Measurements from ENCODE around the gene OPN3. TPM values are rescaled to one million over a fixed set of nuclear protein-coding genes. Genes with fewer than 3 reads are reported as not detected.

Gene OPN3
- total and polyA plus RNA-seq, 2 experiments from 2014 or later = 14.0 to 15.2 TPM

GRCh38 chr1:241598249-241598648, 41.9 kb downstream of the OPN3 start:
- H3F3A ChIP-seq (ENCODE audit: insufficient read depth) = peaks cover 21% of the 10 kb centered on the region; the same call in 1 of the 2 replicates
- H3K36me3 ChIP-seq (ENCODE audit: low read depth) = no peaks in the 10 kb centered on the region
- WGBS, 2 experiments (ENCODE audit: low coverage in 1 of 2, low lambda C conversion rate in 2 of 2, missing lambda C conversion rate in 2 of 2) = 83 to 87% methylated on average over 3 of the region's 3 CpGs
- no peak overlapping the region for H3K4me2 ChIP-seq (ENCODE audit: unreplicated experiment)
- no peak overlapping the region for H3K27ac ChIP-seq
- no peak for TF ChIP-seq EZH2phosphoT487 (IDR thresholded peaks at IDR 0.05; ENCODE audit: insufficient read depth, low read depth)
- TF ChIP-seq EZH2 (IDR thresholded peaks at IDR 0.05; ENCODE audit: insufficient read depth, poor library complexity, severe bottlenecking) = no peak
- no peak overlapping the region for H3K4me3 ChIP-seq
- no peak overlapping the region for H3K9ac ChIP-seq
- no peak for DNase-seq
- in situ Hi-C loops (cut with MboI) = no loop called here
- no peak overlapping the region for H2AFZ ChIP-seq
- H3K27me3 ChIP-seq (replicated peaks; ENCODE audit: insufficient read depth) = no peaks in the 10 kb centered on the region
- H3K4me1 ChIP-seq (ENCODE audit: insufficient read depth) = peaks cover 12% of the 10 kb centered on the region
- H3K9me3 ChIP-seq (ENCODE audit: low read depth) = no peaks in the 10 kb centered on the region
- no peaks in the 10 kb centered on the region for H4K20me1 ChIP-seq (ENCODE audit: insufficient read depth)
- no peaks in the 10 kb centered on the region for H3K79me2 ChIP-seq (ENCODE audit: insufficient read depth)
- H3K9me2 ChIP-seq (ENCODE audit: insufficient read depth) = no peaks in the 10 kb centered on the region

GRCh38 chr1:241596633-241597032, 43.5 kb downstream of the OPN3 start:
- DNase-seq = no peak
- 91 to 93% methylated on average over 6 of the region's 6 CpGs for WGBS, 2 experiments (ENCODE audit: low coverage in 1 of 2, low lambda C conversion rate in 2 of 2, missing lambda C conversion rate in 2 of 2)
- in situ Hi-C loops (cut with MboI) = no loop called here
- Histone ChIP-seq H3K36me3 (ENCODE audit: low read depth) (no peaks in the 10 kb centered on the region), H3K27ac (no peak overlapping the region), H3K4me1 (ENCODE audit: insufficient read depth) (peaks cover 29% of the 10 kb centered on the region), H3K4me2 (ENCODE audit: unreplicated experiment) (no peak overlapping the region), H3K79me2 (ENCODE audit: insufficient read depth) (no peaks in the 10 kb centered on the region), H3K27me3 (replicated peaks; ENCODE audit: insufficient read depth) (no peaks in the 10 kb centered on the region), H3K9me2 (ENCODE audit: insufficient read depth) (no peaks in the 10 kb centered on the region), H3K9ac (no peak overlapping the region), H4K20me1 (ENCODE audit: insufficient read depth) (no peaks in the 10 kb centered on the region), H3F3A (ENCODE audit: insufficient read depth) (peaks cover 34% of the 10 kb centered on the region), H3K4me3 (no peak overlapping the region), H2AFZ (no peak overlapping the region), H3K9me3 (ENCODE audit: low read depth) (no peaks in the 10 kb centered on the region)
- TF ChIP-seq EZH2 (IDR thresholded peaks at IDR 0.05; ENCODE audit: insufficient read depth, poor library complexity, severe bottlenecking) = no peak

GRCh38 chr1:241593186-241593585, 47.0 kb downstream of the OPN3 start:
- in situ Hi-C loops (cut with MboI) = no loop called here
- Histone ChIP-seq H3K9me3 (ENCODE audit: low read depth) (no peaks in the 10 kb centered on the region), H3K36me3 (ENCODE audit: low read depth) (no peaks in the 10 kb centered on the region), H2AFZ (no peak overlapping the region), H3K9me2 (ENCODE audit: insufficient read depth) (no peaks in the 10 kb centered on the region), H3F3A (ENCODE audit: insufficient read depth) (peaks cover 22% of the 10 kb centered on the region), H4K20me1 (ENCODE audit: insufficient read depth) (no peaks in the 10 kb centered on the region), H3K4me3 (no peak overlapping the region), H3K79me2 (ENCODE audit: insufficient read depth) (no peaks in the 10 kb centered on the region), H3K9ac (no peak overlapping the region), H3K27me3 (replicated peaks; ENCODE audit: insufficient read depth) (no peaks in the 10 kb centered on the region), H3K4me1 (ENCODE audit: insufficient read depth) (peaks cover 23% of the 10 kb centered on the region), H3K27ac (no peak overlapping the region), H3K4me2 (ENCODE audit: unreplicated experiment) (no peak overlapping the region)
- DNase-seq = peak; percentile 41
- TF ChIP-seq EZH2phosphoT487 (IDR thresholded peaks at IDR 0.05; ENCODE audit: insufficient read depth, low read depth) = no peak
- TF ChIP-seq EZH2 (IDR thresholded peaks at IDR 0.05; ENCODE audit: insufficient read depth, poor library complexity, severe bottlenecking) = no peak
- WGBS, 2 experiments (ENCODE audit: low coverage in 1 of 2, low lambda C conversion rate in 2 of 2, missing lambda C conversion rate in 2 of 2) = 87 to 100% methylated on average over 1 of the region's 1 CpG

GRCh38 chr1:241592273-241592958, 47.8 kb downstream of the OPN3 start:
- Histone ChIP-seq H3K79me2 (ENCODE audit: insufficient read depth) (no peaks in the 10 kb centered on the region), H3K27ac (peak overlapping the region; percentile 17), H3K4me3 (no peak overlapping the region), H3F3A (ENCODE audit: insufficient read depth) (peaks cover 22% of the 10 kb centered on the region), H3K9me2 (ENCODE audit: insufficient read depth) (no peaks in the 10 kb centered on the region), H4K20me1 (ENCODE audit: insufficient read depth) (no peaks in the 10 kb centered on the region), H2AFZ (no peak overlapping the region), H3K4me1 (ENCODE audit: insufficient read depth) (peaks cover 23% of the 10 kb centered on the region), H3K9ac (no peak overlapping the region), H3K9me3 (ENCODE audit: low read depth) (no peaks in the 10 kb centered on the region), H3K36me3 (ENCODE audit: low read depth) (no peaks in the 10 kb centered on the region), H3K27me3 (replicated peaks; ENCODE audit: insufficient read depth) (no peaks in the 10 kb centered on the region), H3K4me2 (ENCODE audit: unreplicated experiment) (peak overlapping the region; percentile 23)
- in situ Hi-C loops (cut with MboI) = no loop called here
- 33 to 35% methylated on average over 3 of the region's 3 CpGs for WGBS, 2 experiments (ENCODE audit: low coverage in 1 of 2, low lambda C conversion rate in 2 of 2, missing lambda C conversion rate in 2 of 2)
- DNase-seq = peak; percentile 90
- TF ChIP-seq EZH2 (IDR thresholded peaks at IDR 0.05; ENCODE audit: insufficient read depth, poor library complexity, severe bottlenecking) = no peak
- TF ChIP-seq EZH2phosphoT487 (IDR thresholded peaks at IDR 0.05; ENCODE audit: insufficient read depth, low read depth) = no peak
